ENCODE results near the gene SLC48A1.

DNA sequence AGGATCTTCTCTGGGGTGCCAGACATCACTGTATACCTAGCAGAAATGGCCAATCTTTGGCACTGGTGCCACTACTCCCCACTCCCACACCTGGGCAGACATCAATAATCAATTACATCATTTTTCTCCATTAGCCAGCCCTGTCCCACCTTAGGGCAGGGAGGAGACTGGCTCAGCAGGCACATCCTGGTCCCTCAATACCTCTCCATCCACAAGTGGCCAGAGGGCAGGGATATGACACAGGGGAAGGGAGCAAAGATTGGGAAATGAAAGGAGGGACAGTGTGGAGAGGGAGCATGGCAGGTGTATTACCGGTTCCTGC is 24.6 kb upstream of the SLC48A1 start:
- TF ChIP-seq EGR1 (IDR thresholded peaks at IDR 0.05; ENCODE audit: low read depth) (no peak), EZH2 (IDR thresholded peaks at IDR 0.05) (no peak), ZNF274 (IDR thresholded peaks at IDR 0.05; ENCODE audit: low read depth, low read length) (no peak), REST (IDR thresholded peaks at IDR 0.05; ENCODE audit: low read depth) (no peak), POLR2A (IDR thresholded peaks at IDR 0.05; ENCODE audit: borderline replicate concordance, extremely low read depth, insufficient read depth, insufficient read length) (no peak)
